GM12874 (cell line): ENCODE results near the gene SULT1C4.

Source experiments
- CTCF ChIP-seq: IDR thresholded peaks from 2 replicates; pipeline ENCODE4 v1.5.1; 2011; ENCODE audit warnings: low read depth, mild to moderate bottlenecking, control low read depth, low read length, moderate library complexity; ENCODE audit not compliant: insufficient read depth

Gene SULT1C4

GRCh38 chr2:108377401-108377800 is 353 bp upstream of the SULT1C4 start:
- no peak for TF ChIP-seq CTCF

- no peak for TF ChIP-seq CTCF
These were observed 1.1 kb downstream of the SULT1C4 start for GRCh38 chr2:108378851-108379250.

GRCh38 chr2:108382196-108382595 is 4.4 kb downstream of the SULT1C4 start:
- TF ChIP-seq CTCF = no peak

GRCh38 chr2:108383146-108383830 is 5.5 kb downstream of the SULT1C4 start:
- TF ChIP-seq CTCF = no peak

GRCh38 chr2:108384662-108385393 is 7.1 kb downstream of the SULT1C4 start:
- no peak for TF ChIP-seq CTCF

GRCh38 chr2:108385411-108386071 is 7.8 kb downstream of the SULT1C4 start:
- no peak for TF ChIP-seq CTCF

GRCh38 chr2:108388045-108388444 is 10.3 kb downstream of the SULT1C4 start:
- TF ChIP-seq CTCF = no peak
